Measurements from ENCODE around the gene UBXN11.

The UBXN11 gene

DNA sequence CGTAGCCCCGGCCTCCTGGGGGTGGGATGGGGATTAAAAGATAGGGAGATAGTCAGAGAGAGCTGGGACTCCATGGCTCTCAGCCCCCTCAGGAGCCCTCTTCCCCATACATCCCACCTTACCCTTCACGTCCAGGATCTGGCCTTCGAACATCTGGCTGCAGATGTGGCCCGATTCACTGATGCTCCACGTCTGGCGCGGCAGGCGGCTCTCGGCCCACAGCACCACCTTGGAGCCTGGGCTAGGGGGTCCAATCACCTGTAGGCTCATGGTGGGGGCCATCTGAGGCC is 15.6 kb upstream of the UBXN11 start:
- DNase-seq (ENCODE audit: low read depth): no peak
- H3K4me3 ChIP-seq (ENCODE audit: low read length): no peak overlapping the region
- TF ChIP-seq, protein P1, sequence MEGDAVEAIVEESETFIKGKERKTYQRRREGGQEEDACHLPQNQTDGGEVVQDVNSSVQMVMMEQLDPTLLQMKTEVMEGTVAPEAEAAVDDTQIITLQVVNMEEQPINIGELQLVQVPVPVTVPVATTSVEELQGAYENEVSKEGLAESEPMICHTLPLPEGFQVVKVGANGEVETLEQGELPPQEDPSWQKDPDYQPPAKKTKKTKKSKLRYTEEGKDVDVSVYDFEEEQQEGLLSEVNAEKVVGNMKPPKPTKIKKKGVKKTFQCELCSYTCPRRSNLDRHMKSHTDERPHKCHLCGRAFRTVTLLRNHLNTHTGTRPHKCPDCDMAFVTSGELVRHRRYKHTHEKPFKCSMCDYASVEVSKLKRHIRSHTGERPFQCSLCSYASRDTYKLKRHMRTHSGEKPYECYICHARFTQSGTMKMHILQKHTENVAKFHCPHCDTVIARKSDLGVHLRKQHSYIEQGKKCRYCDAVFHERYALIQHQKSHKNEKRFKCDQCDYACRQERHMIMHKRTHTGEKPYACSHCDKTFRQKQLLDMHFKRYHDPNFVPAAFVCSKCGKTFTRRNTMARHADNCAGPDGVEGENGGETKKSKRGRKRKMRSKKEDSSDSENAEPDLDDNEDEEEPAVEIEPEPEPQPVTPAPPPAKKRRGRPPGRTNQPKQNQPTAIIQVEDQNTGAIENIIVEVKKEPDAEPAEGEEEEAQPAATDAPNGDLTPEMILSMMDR (conservative IDR thresholded peaks at IDR 0.05; ENCODE audit: low read length): no peak

DNA sequence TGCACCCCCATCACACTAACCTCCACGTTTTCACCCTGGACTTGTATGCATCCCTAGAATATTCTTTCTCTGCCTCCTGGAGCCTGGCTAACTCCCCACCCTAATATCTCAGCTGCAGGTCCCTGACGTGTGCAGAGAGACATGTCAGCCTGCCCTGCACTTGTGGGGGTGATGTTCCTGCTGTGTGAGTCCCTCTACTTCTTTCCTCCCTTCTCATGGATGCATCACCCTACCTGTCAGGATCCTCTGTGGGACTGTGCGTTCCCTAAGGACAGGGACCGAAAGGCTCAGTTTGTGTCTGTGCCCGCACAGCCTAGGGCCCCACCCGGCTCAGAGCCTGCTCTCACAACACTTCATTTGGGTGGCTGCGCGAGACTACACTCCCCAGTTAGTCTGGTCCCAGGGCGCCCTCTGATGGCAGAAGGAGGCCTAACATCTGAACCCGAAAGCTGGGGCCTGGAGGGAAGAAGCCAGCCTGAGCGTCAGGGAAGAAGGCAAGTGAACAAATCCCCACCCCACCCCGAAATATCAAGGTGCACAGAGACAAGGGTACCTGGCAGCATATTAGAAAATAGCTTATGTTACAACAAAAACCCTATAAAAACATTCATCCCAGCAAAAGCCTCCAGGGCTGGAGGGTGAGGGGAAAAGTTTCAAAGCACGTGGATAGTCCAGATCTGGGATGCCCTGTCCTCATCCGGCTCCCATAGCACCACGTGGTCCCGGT is 15.0 kb upstream of the UBXN11 start:
- DNase-seq (ENCODE audit: low read depth): peak; percentile 78
- no peak overlapping the region for H3K4me3 ChIP-seq (ENCODE audit: low read length)
- TF ChIP-seq, protein P1 (conservative IDR thresholded peaks at IDR 0.05; ENCODE audit: low read length): peak; percentile 91

DNA sequence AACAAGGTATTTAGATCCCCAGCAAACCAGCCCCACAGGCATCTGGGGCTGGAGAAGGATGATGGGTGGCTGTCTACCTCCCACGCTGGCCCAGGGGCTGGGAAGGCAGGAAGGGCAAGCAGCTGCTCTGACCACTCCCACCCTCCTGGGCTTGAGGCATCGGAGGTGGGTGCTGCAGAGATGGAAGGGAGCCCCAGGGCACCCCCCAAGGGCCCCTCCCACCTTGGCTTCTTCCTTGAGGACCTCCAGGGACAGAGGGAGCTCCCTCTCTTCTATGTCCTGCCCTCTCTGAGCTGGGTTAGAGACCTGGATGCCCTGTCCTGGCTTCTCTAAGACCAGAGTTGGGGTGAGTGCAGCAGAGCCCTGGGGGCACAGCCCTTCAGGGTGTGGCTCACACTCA is 14.5 kb upstream of the UBXN11 start:
- H3K4me3 ChIP-seq (ENCODE audit: low read length): no peak overlapping the region
- no peak for DNase-seq (ENCODE audit: low read depth)
- TF ChIP-seq, protein P1 (conservative IDR thresholded peaks at IDR 0.05; ENCODE audit: low read length): no peak

DNA sequence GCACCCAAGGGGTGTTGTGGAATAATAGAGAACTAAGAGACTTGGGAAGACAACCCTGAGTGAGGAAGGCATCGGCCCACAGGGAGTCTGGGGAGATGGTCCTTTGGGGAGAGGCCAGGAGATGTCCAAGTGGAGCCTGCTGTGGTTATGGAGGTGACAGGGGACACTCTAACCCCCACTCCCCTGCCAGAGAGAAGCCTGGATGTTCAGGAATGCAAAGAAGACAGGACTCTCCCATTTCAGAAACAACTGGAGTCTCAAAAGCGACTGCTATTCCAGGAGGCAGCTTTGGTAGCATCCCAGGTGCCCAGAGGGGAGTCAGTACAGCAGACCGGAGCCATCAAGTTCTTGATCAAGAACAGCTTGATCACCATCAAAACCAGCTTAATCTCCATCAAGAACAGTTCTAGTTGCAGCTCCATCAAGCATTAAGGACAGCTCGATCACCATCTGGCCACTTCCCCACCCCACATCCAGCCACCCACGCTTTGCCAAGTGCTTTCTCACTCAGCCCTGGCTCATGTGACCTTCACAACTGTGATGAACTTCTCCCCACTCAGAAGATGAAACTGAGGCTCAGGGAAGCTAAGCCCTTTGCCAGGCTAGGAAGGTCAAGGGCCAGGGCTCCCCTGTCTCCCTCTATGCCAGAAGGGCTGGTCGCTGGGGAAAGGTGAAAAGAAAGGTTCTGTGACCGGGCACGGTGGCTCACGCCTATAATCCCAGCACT is 12.1 kb upstream of the UBXN11 start:
- no peak overlapping the region for H3K4me3 ChIP-seq (ENCODE audit: low read length)
- TF ChIP-seq, protein P1 (conservative IDR thresholded peaks at IDR 0.05; ENCODE audit: low read length): no peak
- DNase-seq (ENCODE audit: low read depth): peak; percentile 16

DNA sequence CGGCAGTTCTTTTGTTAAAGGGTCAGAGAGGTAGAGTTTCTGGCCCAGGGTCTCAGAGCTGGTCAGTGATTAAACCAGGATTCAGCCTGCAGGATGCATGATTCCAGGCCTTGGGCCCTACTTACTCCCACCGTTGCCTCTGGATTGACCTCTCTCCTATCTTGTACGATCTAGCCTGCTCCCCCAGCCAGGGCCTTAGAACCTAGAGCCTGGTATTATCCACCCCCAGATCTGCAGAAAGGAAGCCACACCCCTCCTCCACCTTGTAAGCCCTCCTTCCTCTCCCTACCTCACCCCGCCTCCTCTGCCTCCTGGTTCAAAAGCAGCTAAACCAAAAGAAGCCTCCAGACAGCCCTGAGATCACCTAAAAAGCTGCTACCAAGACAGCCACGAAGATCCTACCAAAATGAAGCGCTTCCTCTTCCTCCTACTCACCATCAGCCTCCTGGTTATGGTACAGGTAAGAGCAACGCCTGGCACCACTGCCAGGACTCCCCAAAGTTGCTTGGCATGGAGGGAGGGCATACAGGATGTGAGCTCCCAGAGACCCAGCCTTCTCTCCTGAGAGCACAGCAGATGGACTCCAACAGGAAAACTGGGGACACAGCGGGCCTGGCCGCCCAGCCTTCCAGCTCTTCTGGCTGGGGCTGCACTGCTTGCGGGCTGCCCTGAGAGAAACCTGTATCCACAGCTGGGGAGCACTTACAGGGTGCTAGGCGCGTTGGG is 11.3 kb upstream of the UBXN11 start, which contains the start of gene CD52:
Gene CD52 (plus strand): TSS at position 347 of the 726 bp plus-strand sequence. CDS start 60 bp downstream, at position 407.
- TF ChIP-seq, protein P1 (conservative IDR thresholded peaks at IDR 0.05; ENCODE audit: low read length): no peak
- DNase-seq (ENCODE audit: low read depth): no peak
- no peak within 1 kb of the TSS for H3K4me3 ChIP-seq (ENCODE audit: low read length)

DNA sequence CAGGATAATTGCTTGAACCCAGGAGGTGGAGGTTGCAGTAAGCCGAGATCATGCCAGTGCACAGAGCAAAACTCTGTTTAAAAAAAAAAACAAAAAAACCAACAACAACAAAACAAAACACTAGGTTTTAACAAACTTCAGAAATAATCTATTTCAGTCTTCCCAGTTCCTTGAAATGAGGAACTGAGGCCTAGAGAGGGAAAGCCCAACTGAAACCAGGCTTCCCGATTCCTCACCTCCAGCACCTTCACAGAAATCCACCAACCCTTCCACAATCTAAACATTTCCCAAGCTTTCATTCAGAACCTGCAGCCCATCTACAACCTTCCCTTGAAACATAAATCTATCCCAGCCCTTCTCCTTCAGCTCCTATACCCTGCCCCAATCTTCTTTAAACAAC is 10.7 kb upstream of the UBXN11 start:
- TF ChIP-seq, protein P1 (conservative IDR thresholded peaks at IDR 0.05; ENCODE audit: low read length): no peak
- DNase-seq (ENCODE audit: low read depth): no peak
- H3K4me3 ChIP-seq (ENCODE audit: low read length): no peak overlapping the region

Data from AG10803 (cell line).